Calu3 (cell line): ENCODE measurements around the gene LELP1. TPM values are rescaled to one million over a fixed set of nuclear protein-coding genes. Genes with fewer than 3 reads are reported as not detected.

Experiments
- Bru-seq: library from RNA; stranded (reverse); fragments of 400-500 nt; gene quantifications from one replicate; lab custom pipeline; 2021; lab: Mats Ljungman, UMichigan
- BruChase-seq, 2 experiments: library from RNA; stranded (reverse); fragments of 400-500 nt; gene quantifications; one replicate each; lab custom pipeline; 2021; lab: Mats Ljungman, UMichigan
- BruUV-seq: library from RNA; stranded (reverse); fragments of 400-500 nt; replicated peaks from 2 replicates; lab custom pipeline; 2021; lab: Mats Ljungman, UMichigan
- CTCF ChIA-PET: fragments of 300-600 bp; sonication (Branson Sonifier 250); formaldehyde crosslinking; loops from one replicate; lab custom pipeline; 2022; ENCODE audit warnings: antibody characterized with exemption; lab: Charles Lee
- DNase-seq: peaks from one replicate; pipeline ENCODE4 v3.0.0; 2022
- H3K27ac Mint-ChIP-seq: one replicate; pipeline ENCODE4 v1.8.0; 2022; ENCODE audit warnings: mixed read lengths; ENCODE audit not compliant: unreplicated experiment
- H3K27me3 Mint-ChIP-seq: one replicate; pipeline ENCODE4 v1.8.0; 2022; ENCODE audit warnings: mixed read lengths; ENCODE audit not compliant: unreplicated experiment
- H3K36me3 Mint-ChIP-seq: one replicate; pipeline ENCODE4 v1.8.0; 2022; ENCODE audit warnings: mild to moderate bottlenecking, moderate library complexity, mixed read lengths; ENCODE audit not compliant: insufficient read depth, unreplicated experiment
- H3K4me1 Mint-ChIP-seq: one replicate; pipeline ENCODE4 v1.8.0; 2022; ENCODE audit warnings: mild to moderate bottlenecking, low read depth, mixed read lengths; ENCODE audit not compliant: unreplicated experiment
- H3K4me3 Mint-ChIP-seq: one replicate; pipeline ENCODE4 v1.8.0; 2022; ENCODE audit warnings: mild to moderate bottlenecking, low read depth, moderate library complexity, mixed read lengths; ENCODE audit not compliant: unreplicated experiment
- H3K9me3 Mint-ChIP-seq: one replicate; pipeline ENCODE4 v1.8.0; 2022; ENCODE audit warnings: low read depth, mixed read lengths; ENCODE audit not compliant: unreplicated experiment
- intact Hi-C: fragments of 100-400 bp; cut with micrococcal nuclease; formaldehyde crosslinking; loops from one replicate; pipeline ENCODE4 v1.10.0; 2022; ENCODE audit not compliant: unreplicated experiment
- long read RNA-seq: library from polyadenylated mRNA; stranded (forward); transcript quantifications from one replicate; pipeline ENCODE4 v2.0.0, GENCODE V29; 2022
- total RNA-seq: library from RNA; stranded (reverse); gene quantifications from 2 replicates; pipeline ENCODE4 v1.2.3, GENCODE V29; 2022
- TF ChIP-seq, protein P1 (sequence below): fragments of 200-600 bp; IDR thresholded peaks from one replicate; pipeline ENCODE4 v1.8.0; 2022; ENCODE audit warnings: antibody characterized with exemption; ENCODE audit not compliant: unreplicated experiment

LELP1 gene
- not detected in 2 replicates for total RNA-seq
- Bru-seq, nascent RNA: not detected
- BruChase-seq, experiment 1, labeled RNA remaining after a 6-hour chase: not detected
- not detected for BruChase-seq, experiment 2, labeled RNA remaining after a 2-hour chase
- long read RNA-seq: 0 reads

DNA sequence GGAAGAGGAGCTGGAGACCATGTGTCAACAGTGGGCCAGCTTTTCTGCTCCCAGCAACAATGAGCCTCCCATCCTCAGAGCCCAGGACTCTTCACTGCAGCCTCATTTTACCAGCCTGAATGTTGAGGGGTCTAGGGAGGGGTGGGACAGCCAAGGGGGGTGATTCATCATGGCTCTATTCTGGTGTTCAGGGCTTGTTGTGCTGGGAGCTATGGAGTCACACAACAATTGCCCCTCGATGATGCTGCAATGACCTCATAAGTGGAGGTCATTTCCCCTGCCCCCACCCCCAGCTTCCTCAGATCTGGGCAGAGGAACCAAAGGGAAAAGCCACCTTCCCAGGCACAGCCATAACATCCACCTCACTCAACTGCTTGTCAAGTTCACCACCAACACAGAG lies at the start of gene LELP1:
Gene LELP1 (plus strand): TSS at position 301 of the 400 bp plus-strand sequence. CDS start 1,278 bp downstream, outside the sequence.
- no peaks in the 10 kb centered on the region for H3K36me3 Mint-ChIP-seq
- H3K4me3 Mint-ChIP-seq: no peak within 1 kb of the TSS
- no peak within 1 kb of the TSS for H3K27ac Mint-ChIP-seq
- CTCF ChIA-PET: no interaction called here
- H3K4me1 Mint-ChIP-seq: no peaks in the 10 kb centered on the region
- H3K27me3 Mint-ChIP-seq: peaks cover 95% of the 10 kb centered on the region
- no TSS peak for BruUV-seq
- no peak for DNase-seq
- TF ChIP-seq, protein P1, sequence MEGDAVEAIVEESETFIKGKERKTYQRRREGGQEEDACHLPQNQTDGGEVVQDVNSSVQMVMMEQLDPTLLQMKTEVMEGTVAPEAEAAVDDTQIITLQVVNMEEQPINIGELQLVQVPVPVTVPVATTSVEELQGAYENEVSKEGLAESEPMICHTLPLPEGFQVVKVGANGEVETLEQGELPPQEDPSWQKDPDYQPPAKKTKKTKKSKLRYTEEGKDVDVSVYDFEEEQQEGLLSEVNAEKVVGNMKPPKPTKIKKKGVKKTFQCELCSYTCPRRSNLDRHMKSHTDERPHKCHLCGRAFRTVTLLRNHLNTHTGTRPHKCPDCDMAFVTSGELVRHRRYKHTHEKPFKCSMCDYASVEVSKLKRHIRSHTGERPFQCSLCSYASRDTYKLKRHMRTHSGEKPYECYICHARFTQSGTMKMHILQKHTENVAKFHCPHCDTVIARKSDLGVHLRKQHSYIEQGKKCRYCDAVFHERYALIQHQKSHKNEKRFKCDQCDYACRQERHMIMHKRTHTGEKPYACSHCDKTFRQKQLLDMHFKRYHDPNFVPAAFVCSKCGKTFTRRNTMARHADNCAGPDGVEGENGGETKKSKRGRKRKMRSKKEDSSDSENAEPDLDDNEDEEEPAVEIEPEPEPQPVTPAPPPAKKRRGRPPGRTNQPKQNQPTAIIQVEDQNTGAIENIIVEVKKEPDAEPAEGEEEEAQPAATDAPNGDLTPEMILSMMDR: no peak
- no peaks in the 10 kb centered on the region for H3K9me3 Mint-ChIP-seq
- intact Hi-C loops: no loop called here

DNA sequence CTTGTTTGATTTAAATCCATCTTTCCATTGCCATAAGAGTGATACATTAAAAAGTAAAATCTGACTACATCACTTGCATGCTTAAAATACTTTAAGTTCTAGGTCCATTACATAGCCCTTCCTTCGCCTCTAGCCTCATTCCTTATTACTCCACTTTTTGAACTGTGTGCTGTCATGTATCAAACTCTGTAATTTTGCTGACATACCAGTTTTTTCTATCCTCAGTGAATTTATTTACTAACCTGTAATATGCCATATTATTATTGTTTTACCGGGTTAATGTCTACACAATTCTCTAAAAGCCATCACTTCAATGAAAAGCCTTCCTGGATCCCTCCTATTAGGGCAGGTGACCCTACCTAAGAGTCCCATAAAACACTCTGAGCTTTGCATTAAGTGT lies 47.7 kb upstream of the LELP1 start:
- Mint-ChIP-seq H3K36me3 (no peaks in the 10 kb centered on the region), H3K4me1 (no peaks in the 10 kb centered on the region), H3K4me3 (no peak overlapping the region), H3K27me3 (peaks cover 24% of the 10 kb centered on the region), H3K27ac (no peak overlapping the region), H3K9me3 (peaks cover 6% of the 10 kb centered on the region)
- intact Hi-C loops: no loop called here
- CTCF ChIA-PET: interaction anchor here (0.6 kb wide), 1 partner anchor 195 kb away, joined by 4 read pairs; no protein-coding TSS in a partner anchor
- no TSS peak for BruUV-seq
- TF ChIP-seq, protein P1: no peak
- DNase-seq: no peak

DNA sequence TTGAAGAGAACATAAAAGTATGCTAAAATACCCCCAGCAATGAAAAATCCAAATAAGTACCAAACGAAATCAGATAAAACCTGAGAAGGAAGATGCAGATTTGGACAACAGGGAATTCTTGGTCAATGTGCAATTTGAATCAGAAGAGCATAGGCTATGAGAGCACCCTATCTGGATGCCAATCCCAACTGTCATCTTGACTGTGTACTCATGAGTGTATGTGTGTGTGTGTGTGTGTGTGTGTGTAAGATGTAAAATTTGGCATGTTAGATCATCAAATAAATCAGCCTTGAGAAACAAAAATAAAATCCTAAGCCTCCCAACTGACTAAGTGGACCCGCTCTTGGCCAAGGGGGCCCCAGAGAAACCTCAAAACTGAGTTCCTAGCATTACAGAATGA lies 34.5 kb upstream of the LELP1 start:
- no peak for DNase-seq
- intact Hi-C loops: no loop called here
- H3K4me1 Mint-ChIP-seq: no peaks in the 10 kb centered on the region
- CTCF ChIA-PET: no interaction called here
- no peak overlapping the region for H3K27ac Mint-ChIP-seq
- TF ChIP-seq, protein P1: no peak
- H3K36me3 Mint-ChIP-seq: no peaks in the 10 kb centered on the region
- no peak overlapping the region for H3K4me3 Mint-ChIP-seq
- no TSS peak for BruUV-seq
- H3K9me3 Mint-ChIP-seq: no peaks in the 10 kb centered on the region
- H3K27me3 Mint-ChIP-seq: peaks cover 72% of the 10 kb centered on the region

DNA sequence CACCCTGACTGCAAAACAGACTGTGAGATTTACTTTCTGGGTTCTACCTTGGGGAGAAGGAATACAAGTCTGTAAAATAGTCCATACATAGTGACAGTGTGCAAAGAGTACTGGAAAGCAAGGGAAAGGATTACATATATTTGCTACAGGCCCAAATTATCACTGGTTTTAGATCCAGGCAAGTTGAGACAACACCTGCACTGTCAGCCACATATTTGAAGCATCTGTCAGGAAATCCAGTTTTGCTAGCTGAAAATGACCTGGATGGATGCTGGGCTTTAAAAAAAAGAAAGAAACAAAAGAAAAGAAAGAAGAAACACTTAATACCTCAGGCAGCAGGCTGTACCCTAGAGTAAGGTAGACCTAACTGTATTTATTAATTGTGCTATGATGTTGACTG lies 28.6 kb upstream of the LELP1 start:
- DNase-seq: no peak
- no TSS peak for BruUV-seq
- H3K9me3 Mint-ChIP-seq: no peaks in the 10 kb centered on the region
- no peaks in the 10 kb centered on the region for H3K36me3 Mint-ChIP-seq
- H3K27ac Mint-ChIP-seq: no peak overlapping the region
- peaks cover 23% of the 10 kb centered on the region for H3K27me3 Mint-ChIP-seq
- H3K4me3 Mint-ChIP-seq: no peak overlapping the region
- intact Hi-C loops: no loop called here
- CTCF ChIA-PET: no interaction called here
- TF ChIP-seq, protein P1: no peak
- H3K4me1 Mint-ChIP-seq: no peaks in the 10 kb centered on the region
